DOHH2 (cell line): ENCODE data around the gene XKR8.

Experiments used
- H3F3A ChIP-seq: fragments of 200-600 bp; sonication (generic), shearing (Covaris generic); 2 replicates; pipeline ENCODE4 v1.6.0; 2016; ENCODE audit warnings: antibody characterized with exemption, mild to moderate bottlenecking; ENCODE audit not compliant: control insufficient read depth, insufficient read depth
- H3K27ac ChIP-seq: fragments of 200-600 bp; sonication (generic); 2 replicates; pipeline ENCODE4 v1.5.1; 2014; ENCODE audit warnings: low read depth, mild to moderate bottlenecking, low read length, moderate library complexity
- H3K27me3 ChIP-seq: fragments of 200-600 bp; sonication (generic); 2 replicates; pipeline ENCODE4 v1.6.1; 2014; ENCODE audit warnings: mild to moderate bottlenecking, low read length, mixed read lengths; ENCODE audit not compliant: control insufficient read depth
- H3K36me3 ChIP-seq: fragments of 200-600 bp; sonication (generic); 2 replicates; pipeline ENCODE4 v1.6.1; 2014; ENCODE audit warnings: mild to moderate bottlenecking, low read length, moderate library complexity, mixed read lengths; ENCODE audit not compliant: control insufficient read depth
- H3K4me1 ChIP-seq: fragments of 200-600 bp; sonication (generic); 2 replicates; pipeline ENCODE4 v1.6.1; 2014; ENCODE audit warnings: mild to moderate bottlenecking, low read length, mixed read lengths; ENCODE audit not compliant: control insufficient read depth
- H3K4me2 ChIP-seq: fragments of 200-600 bp; sonication (generic); 2 replicates; pipeline ENCODE4 v1.6.0; 2014; ENCODE audit warnings: mild to moderate bottlenecking, low read length, moderate library complexity
- H3K4me3 ChIP-seq: fragments of 200-600 bp; sonication (generic); 2 replicates; pipeline ENCODE4 v1.5.1; 2014; ENCODE audit warnings: mild to moderate bottlenecking, low read length, mixed read lengths
- H3K79me2 ChIP-seq: fragments of 200-600 bp; sonication (generic); 2 replicates; pipeline ENCODE4 v1.6.1; 2014; ENCODE audit warnings: mild to moderate bottlenecking, low read length, mixed read lengths; ENCODE audit not compliant: control insufficient read depth
- H3K9me2 ChIP-seq: fragments of 200-600 bp; sonication (generic); replicated peaks from 2 replicates; pipeline ENCODE4 v1.6.1; 2014; ENCODE audit warnings: mild to moderate bottlenecking, low read length, mixed read lengths; ENCODE audit not compliant: control insufficient read depth
- H3K9me3 ChIP-seq: fragments of 200-600 bp; sonication (generic); 2 replicates; pipeline ENCODE4 v1.6.1; 2014; ENCODE audit warnings: antibody characterized with exemption, low read length, mixed read lengths; ENCODE audit not compliant: control insufficient read depth, insufficient read depth
- H4K20me1 ChIP-seq: fragments of 200-600 bp; sonication (generic); 2 replicates; pipeline ENCODE4 v1.6.0; 2014; ENCODE audit warnings: low read depth, mild to moderate bottlenecking, antibody characterized with exemption, low read length, moderate library complexity; ENCODE audit not compliant: control insufficient read depth, insufficient read depth
- EZH2phosphoT487 ChIP-seq: fragments of 200-600 bp; sonication (generic); IDR thresholded peaks from 2 replicates; pipeline ENCODE4 v1.6.1; 2017; ENCODE audit warnings: borderline replicate concordance, mild to moderate bottlenecking, antibody characterized with exemption, low read length, moderate library complexity, mixed read lengths
- TF ChIP-seq, protein P1 (sequence below): fragments of 200-600 bp; sonication (generic); IDR thresholded peaks from one replicate; pipeline ENCODE4 v1.5.1; 2014; ENCODE audit warnings: antibody characterized with exemption, mild to moderate bottlenecking, low read depth, low read length; ENCODE audit not compliant: poor library complexity, severe bottlenecking

XKR8 gene

GRCh38 chr1:27960762-27961645 is 1.2 kb downstream of the XKR8 start:
- H3K4me1 ChIP-seq: peaks cover 13% of the 10 kb centered on the region
- H3K9me2 ChIP-seq: no peaks in the 10 kb centered on the region
- peak overlapping the region; percentile 100 for H3K4me2 ChIP-seq
- no peaks in the 10 kb centered on the region for H3K36me3 ChIP-seq
- no peaks in the 10 kb centered on the region for H3K79me2 ChIP-seq
- no peaks in the 10 kb centered on the region for H4K20me1 ChIP-seq
- H3K9me3 ChIP-seq: no peaks in the 10 kb centered on the region
- H3F3A ChIP-seq: no peaks in the 10 kb centered on the region; the same call in 1 of the 2 replicates
- H3K27ac ChIP-seq: no peak overlapping the region
- TF ChIP-seq, protein P1, sequence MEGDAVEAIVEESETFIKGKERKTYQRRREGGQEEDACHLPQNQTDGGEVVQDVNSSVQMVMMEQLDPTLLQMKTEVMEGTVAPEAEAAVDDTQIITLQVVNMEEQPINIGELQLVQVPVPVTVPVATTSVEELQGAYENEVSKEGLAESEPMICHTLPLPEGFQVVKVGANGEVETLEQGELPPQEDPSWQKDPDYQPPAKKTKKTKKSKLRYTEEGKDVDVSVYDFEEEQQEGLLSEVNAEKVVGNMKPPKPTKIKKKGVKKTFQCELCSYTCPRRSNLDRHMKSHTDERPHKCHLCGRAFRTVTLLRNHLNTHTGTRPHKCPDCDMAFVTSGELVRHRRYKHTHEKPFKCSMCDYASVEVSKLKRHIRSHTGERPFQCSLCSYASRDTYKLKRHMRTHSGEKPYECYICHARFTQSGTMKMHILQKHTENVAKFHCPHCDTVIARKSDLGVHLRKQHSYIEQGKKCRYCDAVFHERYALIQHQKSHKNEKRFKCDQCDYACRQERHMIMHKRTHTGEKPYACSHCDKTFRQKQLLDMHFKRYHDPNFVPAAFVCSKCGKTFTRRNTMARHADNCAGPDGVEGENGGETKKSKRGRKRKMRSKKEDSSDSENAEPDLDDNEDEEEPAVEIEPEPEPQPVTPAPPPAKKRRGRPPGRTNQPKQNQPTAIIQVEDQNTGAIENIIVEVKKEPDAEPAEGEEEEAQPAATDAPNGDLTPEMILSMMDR: no peak
- no peak for TF ChIP-seq EZH2phosphoT487
- peak overlapping the region; percentile 91 for H3K4me3 ChIP-seq
- H3K27me3 ChIP-seq: no peaks in the 10 kb centered on the region

DNA sequence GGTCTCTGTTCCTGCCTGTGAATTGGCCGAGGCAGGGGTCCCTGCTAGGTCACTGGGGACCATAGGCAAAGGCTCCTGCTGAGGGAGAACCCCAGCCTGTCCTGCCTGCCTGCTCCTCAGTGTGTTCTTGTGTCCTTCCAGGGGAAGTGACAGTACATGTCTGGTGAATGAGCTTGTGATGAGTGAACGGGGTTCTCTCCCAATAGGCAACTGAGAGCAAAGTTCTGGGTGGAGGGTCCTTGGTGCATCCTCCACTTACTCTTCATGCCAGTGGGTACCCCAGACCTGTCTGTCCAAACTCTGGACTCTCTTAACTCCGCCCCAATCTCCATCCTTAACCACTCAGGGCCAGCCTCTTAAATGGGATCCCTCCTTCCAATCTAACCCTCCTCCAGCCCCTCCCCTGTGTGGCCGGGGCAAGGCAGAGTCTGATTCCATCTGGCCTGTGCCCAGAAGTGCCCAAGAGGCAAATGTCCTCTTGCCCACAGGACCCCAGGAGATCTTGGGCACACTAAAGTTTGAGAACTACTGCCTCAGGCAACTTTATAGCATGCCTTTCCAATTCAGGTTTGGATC is 2.0 kb downstream of the XKR8 start:
- TF ChIP-seq EZH2phosphoT487: no peak
- TF ChIP-seq, protein P1: no peak
- H3K79me2 ChIP-seq: no peaks in the 10 kb centered on the region
- no peaks in the 10 kb centered on the region for H4K20me1 ChIP-seq
- H3K27ac ChIP-seq: no peak overlapping the region
- H3K36me3 ChIP-seq: no peaks in the 10 kb centered on the region
- H3K4me2 ChIP-seq: no peak overlapping the region
- no peak overlapping the region for H3K4me3 ChIP-seq
- H3K9me2 ChIP-seq: no peaks in the 10 kb centered on the region
- no peaks in the 10 kb centered on the region; the same call in 1 of the 2 replicates for H3F3A ChIP-seq
- H3K9me3 ChIP-seq: no peaks in the 10 kb centered on the region
- peaks cover 13% of the 10 kb centered on the region for H3K4me1 ChIP-seq
- H3K27me3 ChIP-seq: no peaks in the 10 kb centered on the region

DNA sequence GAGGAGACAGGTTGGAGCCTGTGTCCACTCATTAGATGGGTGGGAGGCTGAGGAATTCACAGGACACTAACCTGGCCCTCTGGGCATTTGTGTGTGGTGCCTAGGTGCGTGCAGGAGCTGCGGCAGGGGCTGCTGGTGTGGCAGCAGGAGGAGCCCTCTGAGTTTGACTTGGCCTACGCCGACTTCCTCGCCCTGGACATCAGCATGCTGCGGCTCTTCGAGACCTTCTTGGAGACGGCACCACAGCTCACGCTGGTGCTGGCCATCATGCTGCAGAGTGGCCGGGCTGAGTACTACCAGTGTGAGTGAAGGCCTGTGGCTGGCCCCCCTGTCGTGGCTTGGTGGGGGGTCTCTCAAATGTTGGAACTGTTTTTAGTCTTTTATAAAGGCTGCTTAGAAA is 3.6 kb downstream of the XKR8 start:
- H3K27ac ChIP-seq: no peak overlapping the region
- no peaks in the 10 kb centered on the region for H3K79me2 ChIP-seq
- no peaks in the 10 kb centered on the region; the same call in 1 of the 2 replicates for H3F3A ChIP-seq
- no peak overlapping the region for H3K4me3 ChIP-seq
- H3K36me3 ChIP-seq: no peaks in the 10 kb centered on the region; the same call in 1 of the 2 replicates
- H3K27me3 ChIP-seq: no peaks in the 10 kb centered on the region
- H3K4me1 ChIP-seq: peaks cover 13% of the 10 kb centered on the region
- no peaks in the 10 kb centered on the region for H3K9me2 ChIP-seq
- H3K9me3 ChIP-seq: no peaks in the 10 kb centered on the region
- H4K20me1 ChIP-seq: no peaks in the 10 kb centered on the region
- no peak for TF ChIP-seq EZH2phosphoT487
- TF ChIP-seq, protein P1: no peak
- no peak overlapping the region for H3K4me2 ChIP-seq
